Breast epithelium (tissue), 3 donors: Measurements from ENCODE around the gene TNFAIP8L3.

Experiments
- POLR2A ChIP-seq: fragments of 450-650 bp; IDR thresholded peaks from one replicate; pipeline ENCODE4 v1.6.1; 2016; ENCODE audit warnings: antibody characterized with exemption, mild to moderate bottlenecking, moderate library complexity
- POLR2AphosphoS5 ChIP-seq, 3 donors: sonication (generic); formaldehyde crosslinking; IDR thresholded peaks; one replicate each; pipeline ENCODE4 v1.6.1; 2017; ENCODE audit warnings: antibody characterized with exemption in 3 of 3
- TF ChIP-seq, protein P1 (sequence below), 3 donors: fragments of 450-650 bp; IDR thresholded peaks; one replicate each; pipeline ENCODE4 v1.5.1; 2016 to 2017; ENCODE audit warnings: antibody characterized with exemption in 3 of 3, mild to moderate bottlenecking in 3 of 3, moderate library complexity in 3 of 3

- TF ChIP-seq POLR2A (no peak), POLR2AphosphoS5 (IDR thresholded peaks at IDR 0.05) (no peak)
- TF ChIP-seq, protein P1, sequence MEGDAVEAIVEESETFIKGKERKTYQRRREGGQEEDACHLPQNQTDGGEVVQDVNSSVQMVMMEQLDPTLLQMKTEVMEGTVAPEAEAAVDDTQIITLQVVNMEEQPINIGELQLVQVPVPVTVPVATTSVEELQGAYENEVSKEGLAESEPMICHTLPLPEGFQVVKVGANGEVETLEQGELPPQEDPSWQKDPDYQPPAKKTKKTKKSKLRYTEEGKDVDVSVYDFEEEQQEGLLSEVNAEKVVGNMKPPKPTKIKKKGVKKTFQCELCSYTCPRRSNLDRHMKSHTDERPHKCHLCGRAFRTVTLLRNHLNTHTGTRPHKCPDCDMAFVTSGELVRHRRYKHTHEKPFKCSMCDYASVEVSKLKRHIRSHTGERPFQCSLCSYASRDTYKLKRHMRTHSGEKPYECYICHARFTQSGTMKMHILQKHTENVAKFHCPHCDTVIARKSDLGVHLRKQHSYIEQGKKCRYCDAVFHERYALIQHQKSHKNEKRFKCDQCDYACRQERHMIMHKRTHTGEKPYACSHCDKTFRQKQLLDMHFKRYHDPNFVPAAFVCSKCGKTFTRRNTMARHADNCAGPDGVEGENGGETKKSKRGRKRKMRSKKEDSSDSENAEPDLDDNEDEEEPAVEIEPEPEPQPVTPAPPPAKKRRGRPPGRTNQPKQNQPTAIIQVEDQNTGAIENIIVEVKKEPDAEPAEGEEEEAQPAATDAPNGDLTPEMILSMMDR (IDR thresholded peaks at IDR 0.05), result no peak
These were observed 6.2 kb upstream of the TNFAIP8L3 start for GRCh38 chr15:51100785-51101489.
